ENCODE results near the gene TMEM92. TPM values are rescaled to one million over a fixed set of nuclear protein-coding genes. Genes with fewer than 3 reads are reported as not detected.
A peak's percentile ranks its signal among the peaks of the same experiment; 100 is the strongest.
"Not testable (repeated sequence)": the region's sequence is repeated elsewhere in the genome, so short reads cannot be mapped to it uniquely, and the experiment has no call there.

Gene TMEM92
- polyA plus RNA-seq, 1 experiment: 0.47 TPM

DNA sequence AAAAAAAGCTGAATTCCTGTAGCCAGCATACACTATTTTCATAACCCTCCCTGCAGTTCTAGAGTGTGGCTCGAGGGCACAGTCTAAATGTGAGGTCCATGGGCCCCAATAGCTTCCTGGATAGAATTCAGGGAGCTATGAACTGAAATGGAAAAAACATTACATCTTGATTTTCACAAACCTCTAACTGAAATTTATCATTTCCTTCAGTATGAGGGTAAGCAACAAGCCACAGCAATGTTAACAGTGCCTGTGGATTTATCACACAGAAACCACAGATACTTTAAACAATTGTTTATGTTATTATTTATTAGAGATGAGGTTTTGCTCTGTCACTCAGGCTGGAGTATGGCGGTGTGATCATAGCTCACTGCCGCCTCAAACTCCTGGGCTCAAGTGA is 18.2 kb downstream of the TMEM92 start:
- ChIA-PET CTCF (interaction anchor here (0.6 to 8.9 kb wide), 16 partner anchors 11 to 684 kb away, joined by 3 to 171 read pairs (median 4); partner anchors contain the start of genes COL1A1 and PDK2), POLR2A (interaction anchor here (0.7 to 4.9 kb wide), 7 partner anchors 13 to 169 kb away, joined by 3 to 63 read pairs (median 6); partner anchors contain the start of gene COL1A1)
- Histone ChIP-seq H3K9me3 (ENCODE audit: control insufficient read depth, insufficient read depth, low read length) (no peaks in the 10 kb centered on the region), H3K27me3 (ENCODE audit: control insufficient read depth, insufficient read depth, low read length) (no peaks in the 10 kb centered on the region), H3K4me3 (ENCODE audit: low read depth, low read length) (no peak overlapping the region), H3K27ac (ENCODE audit: low read depth, low read length) (no peak overlapping the region)
- no peak for DNase-seq (ENCODE audit: low read depth, low spot score)
- TF ChIP-seq, protein P1, sequence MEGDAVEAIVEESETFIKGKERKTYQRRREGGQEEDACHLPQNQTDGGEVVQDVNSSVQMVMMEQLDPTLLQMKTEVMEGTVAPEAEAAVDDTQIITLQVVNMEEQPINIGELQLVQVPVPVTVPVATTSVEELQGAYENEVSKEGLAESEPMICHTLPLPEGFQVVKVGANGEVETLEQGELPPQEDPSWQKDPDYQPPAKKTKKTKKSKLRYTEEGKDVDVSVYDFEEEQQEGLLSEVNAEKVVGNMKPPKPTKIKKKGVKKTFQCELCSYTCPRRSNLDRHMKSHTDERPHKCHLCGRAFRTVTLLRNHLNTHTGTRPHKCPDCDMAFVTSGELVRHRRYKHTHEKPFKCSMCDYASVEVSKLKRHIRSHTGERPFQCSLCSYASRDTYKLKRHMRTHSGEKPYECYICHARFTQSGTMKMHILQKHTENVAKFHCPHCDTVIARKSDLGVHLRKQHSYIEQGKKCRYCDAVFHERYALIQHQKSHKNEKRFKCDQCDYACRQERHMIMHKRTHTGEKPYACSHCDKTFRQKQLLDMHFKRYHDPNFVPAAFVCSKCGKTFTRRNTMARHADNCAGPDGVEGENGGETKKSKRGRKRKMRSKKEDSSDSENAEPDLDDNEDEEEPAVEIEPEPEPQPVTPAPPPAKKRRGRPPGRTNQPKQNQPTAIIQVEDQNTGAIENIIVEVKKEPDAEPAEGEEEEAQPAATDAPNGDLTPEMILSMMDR (IDR thresholded peaks at IDR 0.05; ENCODE audit: low read depth, low read length): no peak

DNA sequence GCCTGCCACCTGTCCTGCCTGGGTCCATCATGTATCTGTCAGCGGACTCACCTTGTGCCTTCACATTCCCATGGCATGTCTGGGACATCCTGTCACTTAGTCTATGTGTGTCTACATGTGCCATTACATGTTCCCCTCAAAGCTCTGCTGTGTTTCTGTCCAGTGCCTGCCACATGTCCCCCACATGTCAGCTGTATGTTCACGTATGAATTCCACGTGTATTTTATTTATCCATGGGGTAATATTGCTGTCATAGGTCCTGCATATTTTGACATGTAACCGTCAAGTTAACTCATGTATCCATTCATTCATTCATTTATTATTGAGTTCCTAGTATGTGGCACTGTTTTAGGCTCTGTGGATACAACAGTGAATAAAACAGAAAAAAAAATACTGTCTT is 20.8 kb downstream of the TMEM92 start:
- H3K27ac ChIP-seq (ENCODE audit: low read depth, low read length): no peak overlapping the region
- no peaks in the 10 kb centered on the region for H3K27me3 ChIP-seq (ENCODE audit: control insufficient read depth, insufficient read depth, low read length)
- no peak overlapping the region for H3K4me3 ChIP-seq (ENCODE audit: low read depth, low read length)
- POLR2A ChIA-PET: interaction anchor here (0.7 to 1.1 kb wide), 2 partner anchors 94 to 95 kb away, joined by 5 read pairs; partner anchors contain the start of gene COL1A1
- DNase-seq (ENCODE audit: low read depth, low spot score): no peak
- TF ChIP-seq, protein P1 (IDR thresholded peaks at IDR 0.05; ENCODE audit: low read depth, low read length): no peak
- no peaks in the 10 kb centered on the region for H3K9me3 ChIP-seq (ENCODE audit: control insufficient read depth, insufficient read depth, low read length)
- CTCF ChIA-PET: interaction anchor here (0.5 to 8.9 kb wide), 7 partner anchors 70 to 202 kb away, joined by 3 to 171 read pairs (median 5); partner anchors contain the start of gene PDK2

DNA sequence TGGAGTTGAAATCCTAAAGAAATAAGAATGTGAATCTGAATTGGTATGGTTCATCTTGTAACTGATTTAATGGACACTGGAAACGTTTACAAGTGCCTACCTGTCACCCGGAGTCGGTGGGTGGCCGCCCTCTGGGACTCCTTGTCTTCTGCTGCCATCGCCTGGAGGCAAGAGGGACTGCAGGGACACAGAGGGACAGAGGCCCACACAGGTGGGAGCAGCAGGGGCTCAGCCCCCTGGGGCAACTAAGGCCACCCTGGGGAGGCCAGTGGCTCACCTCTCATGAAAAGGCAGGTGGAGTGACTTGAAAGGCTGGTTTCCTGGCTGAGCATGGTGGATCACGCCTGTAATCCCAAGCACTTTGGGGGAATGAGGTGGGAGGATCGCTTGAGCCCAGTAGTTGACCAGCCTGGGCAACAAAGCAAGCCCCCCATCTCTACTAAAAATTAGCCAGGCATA is 23.2 kb downstream of the TMEM92 start:
- Histone ChIP-seq H3K27ac (ENCODE audit: low read depth, low read length) (no peak overlapping the region), H3K27me3 (ENCODE audit: control insufficient read depth, insufficient read depth, low read length) (no peaks in the 10 kb centered on the region), H3K4me3 (ENCODE audit: low read depth, low read length) (no peak overlapping the region), H3K9me3 (ENCODE audit: control insufficient read depth, insufficient read depth, low read length) (no peaks in the 10 kb centered on the region)
- CTCF ChIA-PET: interaction anchor here (0.8 to 8.9 kb wide), 34 partner anchors 9 to 204 kb away, joined by 3 to 171 read pairs (median 4); partner anchors contain the start of genes COL1A1, LRRC59, PDK2 and TMEM92
- TF ChIP-seq, protein P1 (IDR thresholded peaks at IDR 0.05; ENCODE audit: low read depth, low read length): peak; percentile 82
- DNase-seq (ENCODE audit: low read depth, low spot score): no peak
- POLR2A ChIA-PET: interaction anchor here (0.7 to 1.3 kb wide), 3 partner anchors 101 to 168 kb away, joined by 3 to 7 read pairs (median 3); partner anchors contain the start of gene SAMD14

DNA sequence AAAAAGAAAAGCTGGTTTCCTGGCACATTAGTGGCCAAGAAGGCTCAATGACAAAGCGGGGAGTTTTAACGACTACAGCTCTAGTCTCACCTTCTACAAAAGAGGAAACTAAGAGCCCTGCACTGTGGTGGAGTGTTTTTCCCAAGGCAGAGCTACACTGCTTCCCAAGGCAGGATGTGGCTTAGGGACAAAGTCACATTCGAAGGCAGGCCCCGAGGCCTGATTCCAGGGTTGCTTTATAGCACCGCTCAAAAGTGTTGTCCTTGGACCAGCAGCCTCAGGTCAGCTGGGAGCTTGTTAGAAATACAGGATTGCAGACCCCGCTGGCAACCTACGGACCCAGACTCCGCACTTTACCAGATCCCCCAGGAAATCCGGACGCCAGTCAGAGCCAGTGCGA is 23.8 kb downstream of the TMEM92 start:
- Histone ChIP-seq H3K27ac (ENCODE audit: low read depth, low read length) (no peak overlapping the region), H3K27me3 (ENCODE audit: control insufficient read depth, insufficient read depth, low read length) (no peaks in the 10 kb centered on the region), H3K4me3 (ENCODE audit: low read depth, low read length) (no peak overlapping the region), H3K9me3 (ENCODE audit: control insufficient read depth, insufficient read depth, low read length) (no peaks in the 10 kb centered on the region)
- TF ChIP-seq, protein P1 (IDR thresholded peaks at IDR 0.05; ENCODE audit: low read depth, low read length): no peak
- DNase-seq (ENCODE audit: low read depth, low spot score): no peak
- POLR2A ChIA-PET: interaction anchor here (0.5 to 1.8 kb wide), 9 partner anchors 28 to 168 kb away, joined by 3 to 9 read pairs (median 3); partner anchors contain the start of gene SAMD14
- CTCF ChIA-PET: interaction anchor here (0.6 to 8.9 kb wide), 30 partner anchors 9 to 277 kb away, joined by 3 to 171 read pairs (median 6); partner anchors contain the start of genes COL1A1, PDK2 and TMEM92

DNA sequence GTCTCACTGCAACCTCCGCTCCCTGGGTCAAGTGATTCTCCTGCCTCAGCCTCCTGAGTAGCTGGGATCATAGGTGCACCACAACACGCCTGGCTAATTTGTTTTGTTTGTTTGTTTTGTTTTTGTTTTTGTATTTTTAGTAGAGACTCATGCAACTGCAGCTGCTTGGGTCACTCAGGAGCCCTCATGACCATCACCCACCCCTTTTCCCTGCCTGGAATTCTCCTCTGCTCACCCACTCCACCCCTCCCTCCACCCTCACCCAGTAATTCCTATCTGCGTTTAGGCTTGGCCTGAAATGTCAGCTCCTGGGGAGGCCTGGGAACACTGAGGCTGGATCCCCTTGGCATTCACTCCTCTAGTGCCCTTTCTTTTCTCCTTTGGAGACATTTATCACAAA is 25.5 kb downstream of the TMEM92 start:
- no peak overlapping the region for H3K4me3 ChIP-seq (ENCODE audit: low read depth, low read length)
- H3K27ac ChIP-seq (ENCODE audit: low read depth, low read length): no peak overlapping the region
- POLR2A ChIA-PET: interaction anchor here (1.8 kb wide), 1 partner anchor 130 kb away, joined by 9 read pairs; no protein-coding TSS in a partner anchor
- no peaks in the 10 kb centered on the region for H3K27me3 ChIP-seq (ENCODE audit: control insufficient read depth, insufficient read depth, low read length)
- TF ChIP-seq, protein P1 (IDR thresholded peaks at IDR 0.05; ENCODE audit: low read depth, low read length): no peak
- CTCF ChIA-PET: interaction anchor here (0.6 to 6.4 kb wide), 4 partner anchors 130 to 206 kb away, joined by 3 to 116 read pairs (median 4); no protein-coding TSS in a partner anchor
- no peaks in the 10 kb centered on the region for H3K9me3 ChIP-seq (ENCODE audit: control insufficient read depth, insufficient read depth, low read length)
- DNase-seq (ENCODE audit: low read depth, low spot score): no peak

DNA sequence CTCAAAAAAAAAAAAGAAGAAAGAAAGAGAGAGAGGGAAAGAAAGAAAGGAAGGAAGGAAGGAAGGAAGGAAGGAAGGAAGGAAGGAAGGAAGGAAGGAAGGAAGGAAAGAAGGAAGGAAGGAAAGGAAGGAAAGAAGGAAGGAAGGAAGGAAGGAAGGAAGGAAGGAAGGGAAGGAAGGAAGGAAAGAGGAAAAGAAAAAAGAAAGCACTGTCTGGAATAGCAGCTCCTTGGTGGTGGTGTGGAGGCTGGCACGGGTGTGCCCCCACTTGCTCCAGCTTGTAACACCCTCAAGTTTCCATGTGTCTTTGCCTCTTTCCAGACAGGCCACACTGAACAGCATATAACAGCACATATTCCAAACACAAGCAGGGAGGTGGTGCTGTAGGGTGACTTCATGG is 26.6 kb downstream of the TMEM92 start:
- H3K9me3 ChIP-seq (ENCODE audit: control insufficient read depth, insufficient read depth, low read length); H3K4me3 ChIP-seq (ENCODE audit: low read depth, low read length); DNase-seq (ENCODE audit: low read depth, low spot score); H3K27me3 ChIP-seq (ENCODE audit: control insufficient read depth, insufficient read depth, low read length); H3K27ac ChIP-seq (ENCODE audit: low read depth, low read length): not testable (repeated sequence)
- ChIA-PET POLR2A (interaction anchor here (0.6 kb wide), 1 partner anchor 123 kb away, joined by 3 read pairs; no protein-coding TSS in a partner anchor), CTCF (interaction anchor here (0.8 to 6.4 kb wide), 3 partner anchors 131 to 207 kb away, joined by 3 to 116 read pairs (median 4); no protein-coding TSS in a partner anchor)

All from AG04450 (cell line).